Parathyroid adenoma (tissue), 2 donors: ENCODE measurements around the gene ABTB2.

Experiments used
- H2AFZ ChIP-seq: fragments of 300-600 bp; sonication (generic); one replicate; pipeline ENCODE4 v1.7.0; 2017; ENCODE audit warnings: antibody characterized with exemption, mild to moderate bottlenecking
- H3K27ac ChIP-seq: fragments of 300-600 bp; sonication (generic); one replicate; pipeline ENCODE4 v1.7.0; 2017
- H3K27me3 ChIP-seq: fragments of 300-600 bp; sonication (generic); one replicate; pipeline ENCODE4 v1.7.0; 2017; ENCODE audit warnings: low read length; ENCODE audit not compliant: control insufficient read depth, insufficient read depth
- H3K36me3 ChIP-seq: fragments of 300-600 bp; sonication (generic); one replicate; pipeline ENCODE4 v1.7.0; 2017; ENCODE audit warnings: low read length; ENCODE audit not compliant: control insufficient read depth, insufficient read depth
- H3K4me1 ChIP-seq: fragments of 300-600 bp; sonication (generic); one replicate; pipeline ENCODE4 v1.7.0; 2017; ENCODE audit warnings: control low read depth
- H3K4me2 ChIP-seq: fragments of 300-600 bp; sonication (generic); one replicate; pipeline ENCODE4 v1.7.0; 2017; ENCODE audit warnings: low read length
- H3K4me3 ChIP-seq: fragments of 300-600 bp; sonication (generic); one replicate; pipeline ENCODE4 v1.7.0; 2017; ENCODE audit warnings: low read depth, low read length
- H3K79me2 ChIP-seq: fragments of 300-600 bp; sonication (generic); one replicate; pipeline ENCODE4 v1.7.0; 2017; ENCODE audit warnings: control low read depth
- H3K9ac ChIP-seq: fragments of 300-600 bp; sonication (generic); one replicate; pipeline ENCODE4 v1.7.0; 2017; ENCODE audit warnings: mild to moderate bottlenecking
- H3K9me3 ChIP-seq: fragments of 300-600 bp; sonication (generic); one replicate; pipeline ENCODE4 v1.7.0; 2017; ENCODE audit warnings: low read length; ENCODE audit not compliant: control insufficient read depth
- TF ChIP-seq, protein P1 (sequence below): fragments of 300-600 bp; sonication (generic); IDR thresholded peaks from one replicate; pipeline ENCODE4 v1.7.0; 2017; ENCODE audit warnings: antibody characterized with exemption, mild to moderate bottlenecking
- donor health status: primary hyperparathyroidism.

The ABTB2 gene

DNA sequence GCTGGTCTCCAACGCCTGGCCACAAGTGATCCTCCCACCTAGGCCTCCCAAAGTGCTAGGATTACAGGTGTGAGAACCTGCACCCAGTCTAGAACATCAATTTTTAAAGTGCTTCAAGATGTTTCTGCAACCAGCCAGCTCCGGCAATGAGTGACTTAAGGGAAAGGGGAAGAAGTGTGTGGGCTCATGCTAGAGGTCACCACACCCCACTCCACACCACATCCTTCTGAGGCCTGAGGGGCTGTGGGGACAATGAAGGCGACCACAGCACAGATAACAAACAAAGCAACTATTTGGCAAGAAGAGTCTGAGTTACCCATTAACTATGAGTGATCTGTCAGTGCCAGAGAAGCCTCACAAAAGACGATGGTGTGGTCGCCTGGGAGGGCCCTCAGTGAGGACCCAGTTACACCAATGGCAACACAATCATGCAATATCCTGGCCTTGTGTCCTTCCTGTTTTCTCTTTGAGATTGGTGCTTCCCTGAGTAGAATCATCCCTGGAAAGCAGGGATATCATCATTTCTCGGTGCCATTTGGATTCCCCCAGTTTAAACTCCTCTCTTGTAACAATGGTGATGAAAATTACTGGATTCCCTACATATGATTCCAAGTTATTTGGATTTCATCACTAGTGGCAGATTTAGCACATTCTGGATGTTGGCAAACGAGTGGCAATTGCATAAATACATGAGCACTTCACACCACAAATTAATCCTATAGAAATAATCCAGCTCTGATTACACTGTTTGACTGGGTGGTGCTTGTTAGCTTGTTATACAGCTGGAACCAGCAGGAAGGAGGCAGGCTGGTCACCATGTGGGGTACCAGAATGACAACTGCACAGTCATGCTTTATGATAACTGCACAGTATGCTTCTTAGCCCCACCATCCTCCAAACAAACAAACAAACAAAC is 18.4 kb downstream of the ABTB2 start:
- Histone ChIP-seq H3K27ac (no peak overlapping the region), H3K36me3 (no peaks in the 10 kb centered on the region), H3K9me3 (no peaks in the 10 kb centered on the region), H3K4me2 (no peak overlapping the region), H3K4me3 (no peak overlapping the region), H3K4me1 (no peaks in the 10 kb centered on the region), H3K79me2 (no peaks in the 10 kb centered on the region), H3K9ac (no peak overlapping the region), H3K27me3 (no peaks in the 10 kb centered on the region), H2AFZ (no peak overlapping the region)
- TF ChIP-seq, protein P1, sequence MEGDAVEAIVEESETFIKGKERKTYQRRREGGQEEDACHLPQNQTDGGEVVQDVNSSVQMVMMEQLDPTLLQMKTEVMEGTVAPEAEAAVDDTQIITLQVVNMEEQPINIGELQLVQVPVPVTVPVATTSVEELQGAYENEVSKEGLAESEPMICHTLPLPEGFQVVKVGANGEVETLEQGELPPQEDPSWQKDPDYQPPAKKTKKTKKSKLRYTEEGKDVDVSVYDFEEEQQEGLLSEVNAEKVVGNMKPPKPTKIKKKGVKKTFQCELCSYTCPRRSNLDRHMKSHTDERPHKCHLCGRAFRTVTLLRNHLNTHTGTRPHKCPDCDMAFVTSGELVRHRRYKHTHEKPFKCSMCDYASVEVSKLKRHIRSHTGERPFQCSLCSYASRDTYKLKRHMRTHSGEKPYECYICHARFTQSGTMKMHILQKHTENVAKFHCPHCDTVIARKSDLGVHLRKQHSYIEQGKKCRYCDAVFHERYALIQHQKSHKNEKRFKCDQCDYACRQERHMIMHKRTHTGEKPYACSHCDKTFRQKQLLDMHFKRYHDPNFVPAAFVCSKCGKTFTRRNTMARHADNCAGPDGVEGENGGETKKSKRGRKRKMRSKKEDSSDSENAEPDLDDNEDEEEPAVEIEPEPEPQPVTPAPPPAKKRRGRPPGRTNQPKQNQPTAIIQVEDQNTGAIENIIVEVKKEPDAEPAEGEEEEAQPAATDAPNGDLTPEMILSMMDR, result no peak

DNA sequence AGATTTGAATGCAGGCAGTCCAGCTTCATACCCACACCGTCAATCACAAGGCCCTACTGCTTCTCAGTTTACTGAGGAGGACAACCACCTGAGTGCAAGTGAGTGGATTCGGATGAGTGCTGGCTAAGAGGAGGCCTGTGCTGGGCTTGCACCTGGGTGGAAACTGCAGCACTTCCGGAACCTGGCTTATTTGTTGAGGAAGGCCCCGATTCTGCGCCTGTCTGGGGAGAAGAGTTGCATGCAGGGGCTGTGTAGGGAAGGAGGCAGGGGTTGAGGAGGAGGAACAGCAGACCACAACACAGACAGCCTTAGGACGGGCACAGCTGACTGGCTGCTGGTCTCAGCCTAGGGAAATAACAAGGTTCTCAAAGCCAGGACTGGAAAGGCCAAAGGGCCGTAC is 20.8 kb downstream of the ABTB2 start:
- Histone ChIP-seq H3K4me1 (no peaks in the 10 kb centered on the region), H3K27me3 (no peaks in the 10 kb centered on the region)

DNA sequence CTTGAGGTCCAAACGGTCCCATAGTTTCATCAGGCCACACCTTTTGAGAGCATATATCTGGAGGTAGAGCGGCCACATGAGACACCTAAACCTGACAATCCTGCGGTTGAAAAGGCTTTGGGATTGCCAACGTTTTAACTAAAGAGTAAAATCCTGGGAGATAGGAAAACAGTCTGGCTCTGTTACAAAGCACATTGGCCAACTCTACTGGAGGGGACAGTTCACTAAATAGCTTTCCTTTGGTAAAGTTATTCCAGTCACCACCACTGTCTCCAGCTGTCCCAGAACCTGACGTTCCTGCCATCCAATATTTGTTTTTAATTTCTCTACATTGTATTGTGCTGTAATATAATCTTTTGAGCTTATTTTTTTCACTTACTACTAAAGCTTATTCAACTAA is 22.0 kb downstream of the ABTB2 start:
- Histone ChIP-seq H2AFZ (no peak overlapping the region), H3K27me3 (no peaks in the 10 kb centered on the region), H3K9ac (no peak overlapping the region), H3K36me3 (no peaks in the 10 kb centered on the region), H3K4me3 (no peak overlapping the region), H3K4me2 (no peak overlapping the region), H3K9me3 (no peaks in the 10 kb centered on the region), H3K27ac (no peak overlapping the region), H3K4me1 (no peaks in the 10 kb centered on the region), H3K79me2 (no peaks in the 10 kb centered on the region)
- TF ChIP-seq, protein P1, result no peak

More for the DNA sequence above, 20.8 kb downstream of the ABTB2 start:
- Histone ChIP-seq H3K9ac (no peak overlapping the region), H3K36me3 (no peaks in the 10 kb centered on the region), H3K4me2 (no peak overlapping the region), H3K27ac (no peak overlapping the region), H3K79me2 (no peaks in the 10 kb centered on the region), H2AFZ (no peak overlapping the region), H3K4me3 (no peak overlapping the region), H3K9me3 (no peaks in the 10 kb centered on the region)
- TF ChIP-seq, protein P1, result no peak

DNA sequence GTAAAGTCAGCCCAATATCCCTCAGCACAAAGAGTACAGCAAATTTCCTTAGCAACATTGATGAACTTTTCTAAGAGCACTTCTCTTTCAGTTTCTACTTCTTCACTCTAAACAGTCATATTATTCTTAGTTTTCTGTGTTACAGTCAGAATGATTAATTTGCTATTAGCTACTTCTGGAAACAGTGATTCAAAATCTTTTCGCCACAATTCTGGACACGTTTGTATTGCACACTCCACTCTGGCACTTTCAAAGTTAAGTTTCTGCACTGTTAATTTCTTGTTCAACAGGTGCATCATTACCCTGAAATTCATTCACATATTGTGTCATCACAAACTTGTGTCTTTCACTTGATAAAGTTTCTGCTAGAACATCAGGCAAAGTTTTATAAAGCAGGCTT is 22.5 kb downstream of the ABTB2 start:
- Histone ChIP-seq H3K9me3 (no peaks in the 10 kb centered on the region), H3K27me3 (no peaks in the 10 kb centered on the region), H3K9ac (no peak overlapping the region), H3K4me1 (no peaks in the 10 kb centered on the region), H3K36me3 (no peaks in the 10 kb centered on the region), H3K27ac (no peak overlapping the region), H3K79me2 (no peaks in the 10 kb centered on the region), H2AFZ (no peak overlapping the region), H3K4me3 (no peak overlapping the region), H3K4me2 (no peak overlapping the region)
- TF ChIP-seq, protein P1, result no peak

DNA sequence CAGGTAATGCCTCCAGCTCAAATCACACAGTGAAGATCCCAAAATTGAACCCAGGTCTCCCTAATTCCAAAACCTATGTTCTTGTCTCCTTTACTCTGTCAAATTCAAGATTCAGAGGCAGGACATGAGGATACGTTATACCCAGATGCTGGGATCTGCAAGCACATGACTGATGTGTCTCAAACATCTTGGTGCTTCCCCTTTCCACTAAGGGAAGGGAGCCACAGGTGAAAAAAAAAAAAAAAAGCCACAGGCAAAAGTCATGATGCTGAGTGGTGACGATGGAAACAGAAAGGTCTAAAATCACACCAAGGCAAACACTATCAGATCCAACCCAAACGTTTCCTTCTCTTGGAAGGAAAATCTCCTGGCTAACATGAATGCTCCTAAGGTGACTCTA is 24.0 kb downstream of the ABTB2 start:
- H3K4me1 ChIP-seq, result no peaks in the 10 kb centered on the region
- H3K9ac ChIP-seq, result no peak overlapping the region
- no peaks in the 10 kb centered on the region for H3K79me2 ChIP-seq
- TF ChIP-seq, protein P1, result no peak
- H3K36me3 ChIP-seq, result no peaks in the 10 kb centered on the region
- no peak overlapping the region for H3K27ac ChIP-seq
- no peak overlapping the region for H3K4me2 ChIP-seq
- no peak overlapping the region for H2AFZ ChIP-seq
- no peaks in the 10 kb centered on the region for H3K9me3 ChIP-seq
- H3K27me3 ChIP-seq, result no peaks in the 10 kb centered on the region
- no peak overlapping the region for H3K4me3 ChIP-seq
